HFFc6 (cell line): Measurements from ENCODE around the gene KRT74. TPM values are rescaled to one million over a fixed set of nuclear protein-coding genes. Genes with fewer than 3 reads are reported as not detected.

Experiments
- DNase-seq: peaks from one replicate; pipeline ENCODE4 v3.0.0-alpha.2; 2018
- H3K27ac Mint-ChIP-seq: 2 replicates; pipeline ENCODE4 v1.8.0; 2020; ENCODE audit warnings: mild to moderate bottlenecking, mixed read lengths
- H3K27me3 Mint-ChIP-seq: 2 replicates; pipeline ENCODE4 v1.8.0; 2021; ENCODE audit warnings: mild to moderate bottlenecking, moderate library complexity, mixed read lengths; ENCODE audit not compliant: insufficient read depth
- H3K36me3 Mint-ChIP-seq: 2 replicates; pipeline ENCODE4 v1.8.0; 2021; ENCODE audit warnings: low read depth, mixed read lengths
- H3K4me1 Mint-ChIP-seq: 2 replicates; pipeline ENCODE4 v1.8.0; 2020; ENCODE audit warnings: low read depth, mixed read lengths
- H3K4me3 Mint-ChIP-seq: 2 replicates; pipeline ENCODE4 v1.8.0; 2020; ENCODE audit warnings: mild to moderate bottlenecking, moderate library complexity, mixed read lengths
- H3K9me3 Mint-ChIP-seq: 2 replicates; pipeline ENCODE4 v1.8.0; 2020; ENCODE audit warnings: mild to moderate bottlenecking, mixed read lengths
- long read RNA-seq: library from polyadenylated mRNA; unstranded; transcript quantifications from one replicate; pipeline ENCODE4 v2.0.0, GENCODE V29; 2019
- total RNA-seq, 6 experiments: library from RNA; stranded (reverse); fragmentation: NEBNext Ultra II Directional; extraction: Animal tissue kit (Norgen Biotek cat#: 25700); gene quantifications; 2 replicates in 1 of 6; 3 replicates in 5 of 6; pipeline ENCODE4 v1.2.3, GENCODE V29; 2021
- TF ChIP-seq, protein P1 (sequence below): fragments of 200-600 bp; sonication (generic); IDR thresholded peaks from 2 replicates; pipeline ENCODE4 v1.5.0; 2021; ENCODE audit warnings: antibody characterized with exemption, mild to moderate bottlenecking

KRT74 gene
- total RNA-seq, result not detected
- long read RNA-seq, result 0 reads

- H3K4me3 Mint-ChIP-seq, result no peak within 1 kb of the TSS
- no peaks in the 10 kb centered on the region for H3K9me3 Mint-ChIP-seq
- TF ChIP-seq, protein P1, sequence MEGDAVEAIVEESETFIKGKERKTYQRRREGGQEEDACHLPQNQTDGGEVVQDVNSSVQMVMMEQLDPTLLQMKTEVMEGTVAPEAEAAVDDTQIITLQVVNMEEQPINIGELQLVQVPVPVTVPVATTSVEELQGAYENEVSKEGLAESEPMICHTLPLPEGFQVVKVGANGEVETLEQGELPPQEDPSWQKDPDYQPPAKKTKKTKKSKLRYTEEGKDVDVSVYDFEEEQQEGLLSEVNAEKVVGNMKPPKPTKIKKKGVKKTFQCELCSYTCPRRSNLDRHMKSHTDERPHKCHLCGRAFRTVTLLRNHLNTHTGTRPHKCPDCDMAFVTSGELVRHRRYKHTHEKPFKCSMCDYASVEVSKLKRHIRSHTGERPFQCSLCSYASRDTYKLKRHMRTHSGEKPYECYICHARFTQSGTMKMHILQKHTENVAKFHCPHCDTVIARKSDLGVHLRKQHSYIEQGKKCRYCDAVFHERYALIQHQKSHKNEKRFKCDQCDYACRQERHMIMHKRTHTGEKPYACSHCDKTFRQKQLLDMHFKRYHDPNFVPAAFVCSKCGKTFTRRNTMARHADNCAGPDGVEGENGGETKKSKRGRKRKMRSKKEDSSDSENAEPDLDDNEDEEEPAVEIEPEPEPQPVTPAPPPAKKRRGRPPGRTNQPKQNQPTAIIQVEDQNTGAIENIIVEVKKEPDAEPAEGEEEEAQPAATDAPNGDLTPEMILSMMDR, result no peak
- no peaks in the 10 kb centered on the region for H3K4me1 Mint-ChIP-seq
- H3K36me3 Mint-ChIP-seq, result no peaks in the 10 kb centered on the region
- H3K27ac Mint-ChIP-seq, result no peak within 1 kb of the TSS
- DNase-seq, result no peak
- H3K27me3 Mint-ChIP-seq, result peaks cover 47% of the 10 kb centered on the region
These were observed at the start of gene KRT74 for GRCh38 chr12:52573743-52574142. Gene KRT74, minus strand, starts transcription at chr12:52573843. Its CDS starts 66 bp downstream, at chr12:52573777.

- H3K4me1 Mint-ChIP-seq, result no peaks in the 10 kb centered on the region
- TF ChIP-seq, protein P1, result no peak
- H3K36me3 Mint-ChIP-seq, result no peaks in the 10 kb centered on the region
- H3K27me3 Mint-ChIP-seq, result peaks cover 27% of the 10 kb centered on the region
- H3K27ac Mint-ChIP-seq, result no peak overlapping the region
- H3K9me3 Mint-ChIP-seq, result no peaks in the 10 kb centered on the region
- no peak for DNase-seq
- H3K4me3 Mint-ChIP-seq, result no peak overlapping the region
These were observed 48.7 kb upstream of the KRT74 start for GRCh38 chr12:52622349-52622748.

DNA sequence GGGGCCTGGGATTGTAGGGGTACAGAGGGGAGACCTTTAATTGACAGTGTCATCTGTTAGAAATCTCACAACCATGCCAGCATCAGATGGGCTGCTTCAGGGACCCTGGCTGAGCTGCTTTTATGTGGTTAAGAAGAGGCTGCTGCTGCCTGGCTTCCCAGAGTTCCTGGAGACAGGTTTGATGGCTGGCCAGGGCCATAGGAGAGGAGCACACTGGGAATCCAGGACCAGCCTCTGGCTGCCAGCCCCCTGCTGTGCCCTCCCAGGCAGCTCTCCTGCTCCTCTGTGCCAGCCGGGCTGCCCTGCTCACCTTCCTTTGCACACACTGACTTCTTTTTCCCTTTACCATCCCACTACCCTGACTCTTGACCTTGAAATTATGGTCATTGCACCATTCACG, 45.2 kb upstream of the KRT74 start:
- H3K36me3 Mint-ChIP-seq, result no peaks in the 10 kb centered on the region
- no peak overlapping the region for H3K4me3 Mint-ChIP-seq
- DNase-seq, result no peak
- H3K9me3 Mint-ChIP-seq, result no peaks in the 10 kb centered on the region
- TF ChIP-seq, protein P1, result no peak
- H3K27me3 Mint-ChIP-seq, result peaks cover 35% of the 10 kb centered on the region
- H3K27ac Mint-ChIP-seq, result no peak overlapping the region
- H3K4me1 Mint-ChIP-seq, result no peaks in the 10 kb centered on the region

GRCh38 chr12:52618216-52618615, 44.6 kb upstream of the KRT74 start, which contains the start of gene KRT73:
Gene KRT73, minus strand, starts transcription at chr12:52618559. Its CDS starts 35 bp downstream, at chr12:52618524.
- no peak for DNase-seq
- Mint-ChIP-seq H3K36me3 (no peaks in the 10 kb centered on the region), H3K4me1 (no peaks in the 10 kb centered on the region), H3K27me3 (peaks cover 36% of the 10 kb centered on the region), H3K4me3 (no peak within 1 kb of the TSS), H3K9me3 (no peaks in the 10 kb centered on the region), H3K27ac (no peak within 1 kb of the TSS)
- TF ChIP-seq, protein P1, result no peak

GRCh38 chr12:52617403-52617785, 43.8 kb upstream of the KRT74 start:
- TF ChIP-seq, protein P1, result no peak
- Mint-ChIP-seq H3K27me3 (peaks cover 38% of the 10 kb centered on the region), H3K4me1 (no peaks in the 10 kb centered on the region), H3K9me3 (no peaks in the 10 kb centered on the region), H3K4me3 (no peak overlapping the region), H3K27ac (no peak overlapping the region), H3K36me3 (no peaks in the 10 kb centered on the region)
- DNase-seq, result no peak
